ENCODE results near the gene PVALB.

Gene PVALB

GRCh38 chr22:36773935-36774334 lies 42.9 kb downstream of the PVALB start:
- DNase-seq (ENCODE audit: low read depth, low spot score), result peak; percentile 19
- in situ Hi-C loops (cut with HindIII; ENCODE audit: low sequenced_read_pairs), result no loop called here
- no peak overlapping the region for H3K4me3 ChIP-seq (ENCODE audit: low read depth, low read length)
- TF ChIP-seq CTCF (IDR thresholded peaks at IDR 0.05; ENCODE audit: low read depth, low read length), result peak; percentile 38

GRCh38 chr22:36772451-36772850 lies 44.4 kb downstream of the PVALB start:
- no peak for TF ChIP-seq CTCF (IDR thresholded peaks at IDR 0.05; ENCODE audit: low read depth, low read length)
- DNase-seq (ENCODE audit: low read depth, low spot score), result no peak
- in situ Hi-C loops (cut with HindIII; ENCODE audit: low sequenced_read_pairs), result no loop called here
- no peak overlapping the region for H3K4me3 ChIP-seq (ENCODE audit: low read depth, low read length)

DNA sequence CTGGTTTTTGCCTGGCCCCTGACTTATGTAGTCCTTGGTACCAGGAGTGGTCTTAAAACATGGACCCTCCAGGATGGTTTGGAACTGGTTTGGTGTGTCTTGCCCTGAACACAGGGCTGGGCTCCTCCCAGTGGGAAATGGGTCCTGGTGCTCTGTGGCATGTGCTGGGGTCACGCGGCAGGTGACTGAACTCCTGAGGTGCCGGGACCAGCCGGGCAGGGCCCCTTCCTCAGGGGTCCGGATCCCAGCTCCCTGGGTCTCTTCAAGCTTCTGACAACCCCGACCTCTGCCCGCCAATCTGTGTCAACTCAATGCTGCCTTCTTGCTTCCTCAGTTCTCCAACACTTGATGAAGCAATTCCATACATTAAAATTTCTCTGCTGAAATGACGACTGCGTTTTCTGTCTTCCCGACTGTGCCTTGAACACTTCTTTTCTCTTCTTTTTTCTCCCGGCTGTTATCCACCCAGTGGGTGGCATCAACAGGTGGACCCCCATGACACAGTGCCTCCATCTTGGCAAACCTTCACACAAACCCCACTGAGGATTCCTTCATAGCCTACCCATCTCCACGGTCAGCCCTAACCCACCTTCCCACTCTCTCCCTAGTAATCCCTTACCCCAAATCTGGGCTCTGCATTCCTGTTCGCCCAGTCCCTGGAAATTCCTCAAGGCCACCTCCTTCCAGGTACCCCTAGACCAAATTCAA lies 45.3 kb downstream of the PVALB start:
- no peak for TF ChIP-seq CTCF (IDR thresholded peaks at IDR 0.05; ENCODE audit: low read depth, low read length)
- DNase-seq (ENCODE audit: low read depth, low spot score), result no peak
- in situ Hi-C loops (cut with HindIII; ENCODE audit: low sequenced_read_pairs), result no loop called here
- no peak overlapping the region for H3K4me3 ChIP-seq (ENCODE audit: low read depth, low read length)

- TF ChIP-seq CTCF (IDR thresholded peaks at IDR 0.05; ENCODE audit: low read depth, low read length), result no peak
- no peak for DNase-seq (ENCODE audit: low read depth, low spot score)
- in situ Hi-C loops (cut with HindIII; ENCODE audit: low sequenced_read_pairs), result no loop called here
- H3K4me3 ChIP-seq (ENCODE audit: low read depth, low read length), result no peak overlapping the region
These were observed 46.2 kb downstream of the PVALB start for GRCh38 chr22:36770513-36771231.

- in situ Hi-C loops (cut with HindIII; ENCODE audit: low sequenced_read_pairs), result no loop called here
- DNase-seq (ENCODE audit: low read depth, low spot score), result no peak
- H3K4me3 ChIP-seq (ENCODE audit: low read depth, low read length), result no peak overlapping the region
- no peak for TF ChIP-seq CTCF (IDR thresholded peaks at IDR 0.05; ENCODE audit: low read depth, low read length)
These were observed 47.0 kb downstream of the PVALB start for GRCh38 chr22:36769541-36770512.

DNA sequence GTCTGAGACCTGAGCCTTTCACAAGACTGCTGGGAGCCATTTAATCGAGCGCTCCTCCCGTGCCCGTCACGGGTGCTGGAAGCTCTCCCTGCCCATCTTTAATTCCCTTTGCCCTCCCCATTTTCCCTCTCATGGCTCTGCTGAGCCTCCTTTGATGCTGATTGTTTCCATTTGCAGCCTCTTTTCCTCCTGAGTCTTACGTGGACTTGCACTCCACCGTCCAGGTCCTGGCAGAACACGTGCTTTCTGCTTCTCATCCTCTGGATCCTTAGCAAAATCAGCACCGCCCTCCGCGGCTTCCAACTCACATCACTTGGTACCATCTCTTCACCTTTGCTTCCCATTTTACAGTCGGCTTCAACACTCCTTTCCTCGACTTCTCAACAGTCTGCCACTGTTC lies 48.2 kb downstream of the PVALB start:
- in situ Hi-C loops (cut with HindIII; ENCODE audit: low sequenced_read_pairs), result no loop called here
- no peak for TF ChIP-seq CTCF (IDR thresholded peaks at IDR 0.05; ENCODE audit: low read depth, low read length)
- no peak for DNase-seq (ENCODE audit: low read depth, low spot score)
- H3K4me3 ChIP-seq (ENCODE audit: low read depth, low read length), result no peak overlapping the region
